Measurements from ENCODE around the gene CDHR2.

CDHR2 gene

DNA sequence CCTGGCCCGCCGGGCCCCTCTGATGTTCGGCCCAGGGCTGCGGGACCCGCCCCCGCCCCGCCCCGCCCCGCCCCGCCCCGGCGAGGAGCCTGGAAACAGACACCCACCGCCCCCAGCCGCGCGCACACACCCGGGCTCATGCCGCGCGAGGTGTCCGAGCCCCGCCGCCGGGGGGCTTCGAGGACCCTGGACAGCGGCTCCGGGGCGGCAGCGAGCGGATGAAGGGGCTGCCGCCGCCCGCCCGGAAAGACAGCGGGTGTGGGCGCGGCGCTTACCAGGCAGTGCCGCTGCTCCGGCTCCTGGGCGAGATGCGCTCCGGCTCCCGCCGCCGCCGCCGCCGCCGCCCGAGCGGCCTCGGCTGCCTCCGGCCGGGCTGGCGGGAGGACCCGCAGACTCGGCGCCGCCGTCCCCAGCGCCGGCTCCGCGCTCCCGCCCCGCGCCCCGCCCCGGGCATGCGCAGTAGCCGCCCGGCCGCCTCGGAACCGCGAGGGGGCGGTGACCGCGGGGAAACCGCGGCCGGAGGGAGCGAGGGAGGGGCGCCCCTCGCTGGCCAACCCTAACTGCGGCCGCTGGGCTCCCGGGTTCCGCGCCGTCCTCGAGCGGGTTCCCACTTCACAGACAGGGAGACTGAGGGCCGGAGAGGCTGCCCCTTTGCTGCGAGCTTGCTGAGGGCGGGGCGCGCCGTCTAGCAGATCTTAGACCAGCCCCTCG is 60.7 kb downstream of the CDHR2 start, which contains the start of gene GPRIN1:
Gene GPRIN1 (minus strand): TSS at position 433 of the 711 bp plus-strand sequence. CDS start 10,322 bp downstream, outside the sequence.
- peak; percentile 38 for DNase-seq (ENCODE audit: low read depth)
- TF ChIP-seq, protein P1, sequence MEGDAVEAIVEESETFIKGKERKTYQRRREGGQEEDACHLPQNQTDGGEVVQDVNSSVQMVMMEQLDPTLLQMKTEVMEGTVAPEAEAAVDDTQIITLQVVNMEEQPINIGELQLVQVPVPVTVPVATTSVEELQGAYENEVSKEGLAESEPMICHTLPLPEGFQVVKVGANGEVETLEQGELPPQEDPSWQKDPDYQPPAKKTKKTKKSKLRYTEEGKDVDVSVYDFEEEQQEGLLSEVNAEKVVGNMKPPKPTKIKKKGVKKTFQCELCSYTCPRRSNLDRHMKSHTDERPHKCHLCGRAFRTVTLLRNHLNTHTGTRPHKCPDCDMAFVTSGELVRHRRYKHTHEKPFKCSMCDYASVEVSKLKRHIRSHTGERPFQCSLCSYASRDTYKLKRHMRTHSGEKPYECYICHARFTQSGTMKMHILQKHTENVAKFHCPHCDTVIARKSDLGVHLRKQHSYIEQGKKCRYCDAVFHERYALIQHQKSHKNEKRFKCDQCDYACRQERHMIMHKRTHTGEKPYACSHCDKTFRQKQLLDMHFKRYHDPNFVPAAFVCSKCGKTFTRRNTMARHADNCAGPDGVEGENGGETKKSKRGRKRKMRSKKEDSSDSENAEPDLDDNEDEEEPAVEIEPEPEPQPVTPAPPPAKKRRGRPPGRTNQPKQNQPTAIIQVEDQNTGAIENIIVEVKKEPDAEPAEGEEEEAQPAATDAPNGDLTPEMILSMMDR (IDR thresholded peaks at IDR 0.05; ENCODE audit: insufficient read depth, low read depth, low read length, missing control alignments) = no peak
- peak within 1 kb of the TSS; percentile 56 for H3K4me3 ChIP-seq (ENCODE audit: low read length)

DNA sequence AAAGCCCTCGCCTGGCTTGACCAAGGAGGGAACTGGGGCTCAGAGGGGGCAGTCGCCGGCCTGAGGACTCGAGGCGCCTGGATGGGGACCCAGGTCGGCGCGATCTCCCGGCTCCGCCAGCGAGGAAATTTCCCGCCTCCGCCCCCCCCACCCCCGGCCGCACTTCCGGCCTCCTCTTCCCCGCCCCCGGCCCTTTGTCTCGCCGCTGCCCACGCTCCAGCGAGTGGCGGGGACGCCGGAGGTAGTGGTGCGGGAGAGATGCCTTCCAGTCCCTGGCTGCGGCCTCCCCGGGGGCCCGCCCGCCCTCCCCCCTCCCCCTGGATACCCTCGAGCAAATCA is 61.3 kb downstream of the CDHR2 start:
- TF ChIP-seq, protein P1 (IDR thresholded peaks at IDR 0.05; ENCODE audit: insufficient read depth, low read depth, low read length, missing control alignments) = no peak
- DNase-seq (ENCODE audit: low read depth) = no peak
- H3K4me3 ChIP-seq (ENCODE audit: low read length) = peak overlapping the region; percentile 56

DNA sequence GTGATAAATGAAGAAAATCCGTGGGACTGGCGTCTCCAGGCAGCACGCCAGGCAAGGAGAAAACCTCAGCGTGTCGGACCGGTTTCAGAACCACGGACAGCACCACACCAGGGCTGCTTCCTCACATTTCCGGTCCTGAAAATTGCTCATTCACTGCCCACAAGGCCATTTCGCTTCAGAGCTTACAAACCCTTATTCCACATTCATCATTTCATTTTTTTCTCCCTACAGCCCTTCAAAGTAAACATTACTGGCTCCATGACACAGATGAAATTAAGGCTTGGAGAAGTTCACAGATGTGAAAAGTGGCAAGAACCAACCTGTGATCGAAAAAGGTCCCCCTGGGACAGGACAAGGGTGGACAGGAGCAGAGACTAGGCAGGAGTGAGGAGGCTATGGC is 62.3 kb downstream of the CDHR2 start:
- DNase-seq (ENCODE audit: low read depth) = peak; percentile 88
- TF ChIP-seq, protein P1 (IDR thresholded peaks at IDR 0.05; ENCODE audit: insufficient read depth, low read depth, low read length, missing control alignments) = no peak
- H3K4me3 ChIP-seq (ENCODE audit: low read length) = no peak overlapping the region

DNA sequence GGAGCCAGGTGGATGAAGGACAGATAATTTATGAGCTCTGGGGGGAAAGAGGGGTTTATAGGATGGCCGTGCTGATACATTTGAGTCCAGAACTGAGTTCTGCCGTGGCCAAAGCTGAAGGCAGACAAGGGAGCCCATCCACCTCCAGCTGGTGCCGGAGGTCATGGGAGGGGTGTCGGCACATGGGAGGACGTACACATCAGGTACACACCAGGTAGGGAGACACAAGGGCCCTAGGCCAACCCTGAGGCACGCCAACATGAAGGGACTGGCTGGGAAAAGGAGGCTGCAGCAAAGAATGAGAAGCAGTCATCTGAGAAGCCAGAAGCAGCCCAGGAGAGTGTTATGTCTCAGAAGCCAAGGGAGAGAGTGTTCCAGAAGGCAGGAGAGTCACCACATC is 62.9 kb downstream of the CDHR2 start:
- H3K4me3 ChIP-seq (ENCODE audit: low read length) = no peak overlapping the region
- DNase-seq (ENCODE audit: low read depth) = no peak
- TF ChIP-seq, protein P1 (IDR thresholded peaks at IDR 0.05; ENCODE audit: insufficient read depth, low read depth, low read length, missing control alignments) = no peak

DNA sequence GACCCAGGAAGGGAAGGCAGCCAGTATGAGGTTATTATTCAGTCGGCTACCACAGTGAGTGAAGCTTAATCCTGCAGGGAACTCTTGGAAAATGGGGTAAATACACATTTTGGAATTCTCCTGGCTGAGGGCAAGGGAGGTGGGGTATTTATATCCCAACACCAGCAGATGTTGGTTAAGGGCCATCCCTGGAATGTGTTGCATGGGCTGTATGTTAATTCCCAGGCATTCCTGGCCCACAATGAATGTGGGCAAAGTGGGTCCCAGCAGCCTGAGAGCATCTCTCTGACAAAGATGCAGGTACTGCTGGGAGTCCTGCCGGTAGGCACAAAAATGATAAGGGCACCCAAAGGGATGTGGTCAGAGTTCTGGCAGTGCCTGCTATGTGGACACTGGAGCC is 63.7 kb downstream of the CDHR2 start:
- DNase-seq (ENCODE audit: low read depth) = no peak
- no peak overlapping the region for H3K4me3 ChIP-seq (ENCODE audit: low read length)
- TF ChIP-seq, protein P1 (IDR thresholded peaks at IDR 0.05; ENCODE audit: insufficient read depth, low read depth, low read length, missing control alignments) = no peak

DNA sequence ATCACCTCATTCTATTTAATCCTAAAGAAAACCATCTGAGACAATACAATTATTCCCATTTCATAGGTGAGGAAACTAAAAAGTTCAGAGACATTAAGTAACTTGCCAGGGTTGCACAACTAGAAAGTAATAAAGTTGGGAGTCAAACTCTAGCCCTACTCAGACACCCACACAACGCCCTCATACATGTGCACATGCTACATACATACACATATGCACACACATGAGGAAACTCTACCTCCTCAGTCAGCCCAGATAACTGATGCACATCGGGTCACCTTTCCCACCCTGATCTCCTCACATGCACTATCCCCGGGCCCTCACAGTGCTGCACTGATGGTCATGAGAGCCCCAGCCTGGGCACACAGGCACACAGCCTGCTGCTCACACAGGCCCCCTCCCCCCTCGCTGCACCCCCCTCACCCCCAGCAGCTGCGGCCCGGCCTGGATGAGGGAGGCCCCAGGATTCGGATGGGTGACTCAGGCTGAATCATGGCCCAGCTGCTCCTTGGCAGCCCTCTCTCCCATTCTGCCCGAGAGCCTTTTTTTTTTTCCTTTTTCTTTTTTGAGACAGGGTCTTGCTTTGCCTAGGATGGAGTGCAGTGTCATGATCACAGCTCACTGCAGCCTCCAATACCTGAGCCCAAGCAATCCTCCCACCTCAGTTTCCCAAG is 65.8 kb downstream of the CDHR2 start:
- no peak overlapping the region for H3K4me3 ChIP-seq (ENCODE audit: low read length)
- peak; percentile 78 for DNase-seq (ENCODE audit: low read depth)
- TF ChIP-seq, protein P1 (IDR thresholded peaks at IDR 0.05; ENCODE audit: insufficient read depth, low read depth, low read length, missing control alignments) = no peak
